ENCODE data around the gene AGBL1.
A peak's percentile ranks its signal among the peaks of the same experiment; 100 is the strongest.

AGBL1 gene

DNA sequence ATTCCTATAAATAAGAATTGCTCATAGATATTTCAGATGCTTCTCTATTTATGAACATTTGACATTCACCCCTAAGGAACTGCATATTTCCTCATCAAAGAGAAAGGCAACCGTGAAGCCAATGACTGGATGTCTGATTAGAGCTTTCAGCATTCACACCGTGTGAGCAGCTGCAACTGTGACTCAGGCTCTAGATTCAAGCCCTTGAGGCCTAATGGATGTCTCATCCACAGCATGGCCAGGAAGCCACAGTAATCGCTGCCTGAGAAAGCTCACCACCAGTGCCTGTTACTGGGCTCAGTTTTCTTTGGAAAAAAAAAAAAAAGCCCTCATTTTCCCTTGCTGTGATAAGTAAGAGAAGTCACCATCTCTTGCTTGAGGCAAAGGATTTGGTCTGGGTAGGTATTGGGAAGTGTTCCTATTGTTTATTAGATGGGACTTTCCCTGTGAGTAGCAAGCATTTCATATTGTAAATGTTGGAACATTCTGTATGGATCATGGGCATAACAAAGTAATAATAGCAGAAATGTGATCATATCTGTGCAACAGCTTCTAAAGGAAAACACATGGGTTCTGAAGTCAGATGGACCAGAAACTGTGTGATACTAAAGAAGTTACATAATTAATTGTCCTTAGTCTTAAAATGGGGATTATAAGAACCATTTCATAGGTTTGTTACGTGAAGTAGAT is 783.7 kb downstream of the AGBL1 start:
- peak; percentile 22 for DNase-seq (ENCODE audit: low read depth)

DNA sequence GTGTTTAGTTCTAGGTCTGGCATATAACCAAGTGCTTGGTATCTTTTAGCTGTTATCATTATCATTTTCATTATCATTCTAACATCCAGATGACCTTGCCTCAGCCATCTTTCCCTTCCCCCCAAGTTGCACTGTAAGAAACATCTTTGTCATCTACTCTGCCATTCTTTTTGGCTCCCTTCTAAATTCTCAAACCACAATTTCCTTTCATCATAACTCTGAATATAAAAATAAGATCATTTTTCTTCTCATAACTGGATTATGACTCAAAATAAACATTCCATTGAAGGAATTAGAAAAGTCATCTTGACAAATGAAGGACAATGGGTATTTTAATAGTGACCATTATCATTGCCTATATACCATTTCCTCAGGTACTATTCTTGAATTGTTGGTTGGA is 786.2 kb downstream of the AGBL1 start:
- TF ChIP-seq, protein P1, sequence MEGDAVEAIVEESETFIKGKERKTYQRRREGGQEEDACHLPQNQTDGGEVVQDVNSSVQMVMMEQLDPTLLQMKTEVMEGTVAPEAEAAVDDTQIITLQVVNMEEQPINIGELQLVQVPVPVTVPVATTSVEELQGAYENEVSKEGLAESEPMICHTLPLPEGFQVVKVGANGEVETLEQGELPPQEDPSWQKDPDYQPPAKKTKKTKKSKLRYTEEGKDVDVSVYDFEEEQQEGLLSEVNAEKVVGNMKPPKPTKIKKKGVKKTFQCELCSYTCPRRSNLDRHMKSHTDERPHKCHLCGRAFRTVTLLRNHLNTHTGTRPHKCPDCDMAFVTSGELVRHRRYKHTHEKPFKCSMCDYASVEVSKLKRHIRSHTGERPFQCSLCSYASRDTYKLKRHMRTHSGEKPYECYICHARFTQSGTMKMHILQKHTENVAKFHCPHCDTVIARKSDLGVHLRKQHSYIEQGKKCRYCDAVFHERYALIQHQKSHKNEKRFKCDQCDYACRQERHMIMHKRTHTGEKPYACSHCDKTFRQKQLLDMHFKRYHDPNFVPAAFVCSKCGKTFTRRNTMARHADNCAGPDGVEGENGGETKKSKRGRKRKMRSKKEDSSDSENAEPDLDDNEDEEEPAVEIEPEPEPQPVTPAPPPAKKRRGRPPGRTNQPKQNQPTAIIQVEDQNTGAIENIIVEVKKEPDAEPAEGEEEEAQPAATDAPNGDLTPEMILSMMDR (IDR thresholded peaks at IDR 0.05; ENCODE audit: low read length, missing control alignments), result no peak
- DNase-seq (ENCODE audit: low read depth), result peak; percentile 0

More for the DNA sequence above, 783.7 kb downstream of the AGBL1 start:
- TF ChIP-seq, protein P1 (IDR thresholded peaks at IDR 0.05; ENCODE audit: low read length, missing control alignments), result no peak
- no peak overlapping the region for H3K4me3 ChIP-seq (replicated peaks; ENCODE audit: low read depth, low read length)

DNA sequence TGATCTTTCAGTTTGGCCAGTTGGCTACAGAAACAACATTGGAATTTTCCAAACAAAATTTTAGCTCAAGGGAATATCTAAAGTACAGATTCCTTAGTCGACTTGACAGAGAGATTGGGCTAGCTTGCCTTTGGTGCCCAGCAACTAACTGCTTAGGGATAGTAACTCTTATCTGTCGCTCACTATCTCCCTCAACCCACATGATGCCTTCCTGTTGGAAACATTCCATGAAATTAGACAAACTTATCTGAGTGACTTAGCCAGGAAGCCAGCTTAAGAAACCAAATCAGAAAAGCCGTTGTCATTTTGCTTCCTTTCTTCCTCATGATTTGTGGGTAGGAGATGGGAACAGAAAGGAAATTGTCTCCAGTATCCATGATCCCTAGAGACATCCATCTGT is 791.2 kb downstream of the AGBL1 start:
- TF ChIP-seq, protein P1 (IDR thresholded peaks at IDR 0.05; ENCODE audit: low read length, missing control alignments), result no peak
- H3K4me3 ChIP-seq (replicated peaks; ENCODE audit: low read depth, low read length), result no peak overlapping the region
- no peak for DNase-seq (ENCODE audit: low read depth)

More for the DNA sequence above, 786.2 kb downstream of the AGBL1 start:
- H3K4me3 ChIP-seq (replicated peaks; ENCODE audit: low read depth, low read length), result no peak overlapping the region

DNA sequence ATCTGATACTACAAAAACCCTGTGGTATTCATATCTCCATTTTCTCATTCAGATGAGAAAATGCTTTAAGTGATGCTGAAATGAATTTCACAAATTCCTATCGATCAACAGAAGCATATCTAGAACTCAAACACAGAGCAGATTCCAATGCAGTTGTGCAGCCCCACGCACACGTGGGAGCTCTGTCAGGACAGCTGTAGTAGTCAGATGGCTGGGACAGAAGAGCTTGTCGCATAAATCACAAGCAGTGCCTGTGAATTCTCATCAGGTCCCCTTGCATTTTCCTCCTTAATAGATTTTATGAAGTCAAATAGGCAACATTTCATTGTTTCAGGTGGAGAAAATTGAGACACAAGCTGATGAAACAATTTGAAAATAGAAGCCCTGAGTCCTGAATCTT is 792.3 kb downstream of the AGBL1 start:
- TF ChIP-seq, protein P1 (IDR thresholded peaks at IDR 0.05; ENCODE audit: low read length, missing control alignments), result no peak
- DNase-seq (ENCODE audit: low read depth), result no peak
- H3K4me3 ChIP-seq (replicated peaks; ENCODE audit: low read depth, low read length), result no peak overlapping the region

DNA sequence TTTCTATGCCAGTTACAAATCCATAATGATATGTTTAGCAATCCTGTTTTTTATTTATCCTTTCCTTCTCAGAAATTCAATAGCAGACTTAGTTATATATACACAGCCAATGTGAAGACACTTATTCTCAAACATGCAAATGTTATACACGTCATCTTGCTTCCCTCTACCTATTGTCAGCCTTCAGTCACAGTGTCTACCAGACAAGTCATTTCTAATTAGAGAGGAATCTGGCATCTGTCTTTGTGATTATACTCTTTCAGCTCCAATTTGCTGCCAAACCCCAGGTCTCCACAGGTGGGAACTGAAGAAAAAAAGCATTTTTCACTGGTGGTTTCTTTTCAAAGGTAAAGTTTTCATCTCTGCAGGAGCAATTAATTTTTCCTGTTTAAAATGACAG is 793.1 kb downstream of the AGBL1 start:
- TF ChIP-seq, protein P1 (IDR thresholded peaks at IDR 0.05; ENCODE audit: low read length, missing control alignments), result no peak
- no peak for DNase-seq (ENCODE audit: low read depth)
- no peak overlapping the region for H3K4me3 ChIP-seq (replicated peaks; ENCODE audit: low read depth, low read length)

DNA sequence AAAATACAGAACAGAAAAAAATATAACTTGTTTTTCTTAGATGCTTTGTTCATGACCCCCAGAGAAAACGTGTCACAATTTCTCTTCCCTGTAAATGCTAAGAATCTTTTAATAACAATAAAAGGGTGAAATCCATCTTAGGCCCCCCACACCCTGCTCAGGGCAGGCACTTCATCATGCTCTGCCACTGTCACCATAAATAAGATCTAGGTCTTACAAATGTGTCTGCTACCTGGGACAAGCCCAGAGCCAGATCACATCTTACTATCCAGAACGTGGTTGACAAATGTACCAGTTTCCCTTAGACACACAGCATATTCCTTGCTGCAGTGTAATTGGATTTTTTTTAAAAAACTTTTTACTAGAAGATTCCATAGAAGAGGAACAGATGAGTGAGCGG is 795.4 kb downstream of the AGBL1 start:
- no peak overlapping the region for H3K4me3 ChIP-seq (replicated peaks; ENCODE audit: low read depth, low read length)
- TF ChIP-seq, protein P1 (IDR thresholded peaks at IDR 0.05; ENCODE audit: low read length, missing control alignments), result no peak
- DNase-seq (ENCODE audit: low read depth), result no peak

DNA sequence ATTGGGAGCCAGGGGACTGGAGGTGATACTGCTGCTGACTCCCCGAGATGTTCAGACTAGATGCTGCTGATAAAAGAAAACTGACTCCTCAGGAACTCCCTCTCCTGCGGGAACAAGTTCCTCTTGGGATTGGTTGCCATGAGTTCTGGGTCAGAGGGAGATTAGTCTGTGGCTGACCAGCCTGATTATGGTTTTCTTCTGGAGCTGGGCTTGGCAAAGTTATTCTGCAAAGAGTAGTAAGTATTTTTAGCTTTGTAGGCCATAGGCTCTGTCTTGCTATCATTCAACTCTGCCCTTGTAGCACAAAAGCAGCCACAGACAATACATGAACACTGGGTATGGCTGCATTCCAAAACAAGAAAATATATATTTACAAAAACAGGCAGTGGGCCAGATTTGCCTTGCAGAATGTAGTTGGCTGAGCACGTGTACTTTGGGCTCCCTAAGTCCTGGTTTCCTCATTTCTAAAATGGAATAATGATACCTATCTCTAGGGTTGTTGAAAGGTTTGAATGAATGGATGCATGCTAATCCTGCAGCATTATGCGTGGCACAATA is 796.8 kb downstream of the AGBL1 start:
- no peak overlapping the region for H3K4me3 ChIP-seq (replicated peaks; ENCODE audit: low read depth, low read length)
- TF ChIP-seq, protein P1 (IDR thresholded peaks at IDR 0.05; ENCODE audit: low read length, missing control alignments), result no peak
- DNase-seq (ENCODE audit: low read depth), result no peak

Measured in fibroblast of pulmonary artery (primary cell).